ENCODE measurements around the gene PRTG.

DNA sequence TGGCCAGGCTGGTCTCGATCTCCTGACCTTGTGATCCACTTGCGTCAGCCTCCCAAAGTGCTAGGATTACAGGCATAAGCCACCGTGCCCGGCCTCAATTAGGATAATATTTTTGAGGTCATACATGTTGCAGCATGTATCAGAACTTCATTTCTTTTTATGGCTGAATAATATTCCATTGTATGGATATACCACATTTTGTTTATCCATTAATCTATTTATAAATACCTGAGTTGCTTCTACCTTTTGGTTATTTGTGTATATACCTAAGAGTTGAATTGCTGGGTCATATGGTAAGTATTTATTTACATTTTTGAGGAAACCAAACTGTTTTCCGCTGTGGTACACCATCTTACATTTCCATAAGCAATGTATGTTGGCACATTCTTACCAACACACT lies 136.7 kb downstream of the PRTG start:
- TF ChIP-seq RAD21 (IDR thresholded peaks at IDR 0.05; ENCODE audit: low read length) (no peak), FOXJ3 (CRISPR knock-in tag; IDR thresholded peaks at IDR 0.05) (no peak), POLR2AphosphoS5 (IDR thresholded peaks at IDR 0.05; ENCODE audit: low read depth, low read length) (no peak), RCOR1 (IDR thresholded peaks at IDR 0.05; ENCODE audit: low read length) (no peak), YY1 (IDR thresholded peaks at IDR 0.05; ENCODE audit: low read depth) (no peak), RFX5 (IDR thresholded peaks at IDR 0.05; ENCODE audit: low read length) (no peak), SMC3 (IDR thresholded peaks at IDR 0.05; ENCODE audit: low read depth, low read length) (no peak)
- TF ChIP-seq, protein P1, sequence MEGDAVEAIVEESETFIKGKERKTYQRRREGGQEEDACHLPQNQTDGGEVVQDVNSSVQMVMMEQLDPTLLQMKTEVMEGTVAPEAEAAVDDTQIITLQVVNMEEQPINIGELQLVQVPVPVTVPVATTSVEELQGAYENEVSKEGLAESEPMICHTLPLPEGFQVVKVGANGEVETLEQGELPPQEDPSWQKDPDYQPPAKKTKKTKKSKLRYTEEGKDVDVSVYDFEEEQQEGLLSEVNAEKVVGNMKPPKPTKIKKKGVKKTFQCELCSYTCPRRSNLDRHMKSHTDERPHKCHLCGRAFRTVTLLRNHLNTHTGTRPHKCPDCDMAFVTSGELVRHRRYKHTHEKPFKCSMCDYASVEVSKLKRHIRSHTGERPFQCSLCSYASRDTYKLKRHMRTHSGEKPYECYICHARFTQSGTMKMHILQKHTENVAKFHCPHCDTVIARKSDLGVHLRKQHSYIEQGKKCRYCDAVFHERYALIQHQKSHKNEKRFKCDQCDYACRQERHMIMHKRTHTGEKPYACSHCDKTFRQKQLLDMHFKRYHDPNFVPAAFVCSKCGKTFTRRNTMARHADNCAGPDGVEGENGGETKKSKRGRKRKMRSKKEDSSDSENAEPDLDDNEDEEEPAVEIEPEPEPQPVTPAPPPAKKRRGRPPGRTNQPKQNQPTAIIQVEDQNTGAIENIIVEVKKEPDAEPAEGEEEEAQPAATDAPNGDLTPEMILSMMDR (IDR thresholded peaks at IDR 0.05) = no peak
- TF ChIP-seq, protein P2, sequence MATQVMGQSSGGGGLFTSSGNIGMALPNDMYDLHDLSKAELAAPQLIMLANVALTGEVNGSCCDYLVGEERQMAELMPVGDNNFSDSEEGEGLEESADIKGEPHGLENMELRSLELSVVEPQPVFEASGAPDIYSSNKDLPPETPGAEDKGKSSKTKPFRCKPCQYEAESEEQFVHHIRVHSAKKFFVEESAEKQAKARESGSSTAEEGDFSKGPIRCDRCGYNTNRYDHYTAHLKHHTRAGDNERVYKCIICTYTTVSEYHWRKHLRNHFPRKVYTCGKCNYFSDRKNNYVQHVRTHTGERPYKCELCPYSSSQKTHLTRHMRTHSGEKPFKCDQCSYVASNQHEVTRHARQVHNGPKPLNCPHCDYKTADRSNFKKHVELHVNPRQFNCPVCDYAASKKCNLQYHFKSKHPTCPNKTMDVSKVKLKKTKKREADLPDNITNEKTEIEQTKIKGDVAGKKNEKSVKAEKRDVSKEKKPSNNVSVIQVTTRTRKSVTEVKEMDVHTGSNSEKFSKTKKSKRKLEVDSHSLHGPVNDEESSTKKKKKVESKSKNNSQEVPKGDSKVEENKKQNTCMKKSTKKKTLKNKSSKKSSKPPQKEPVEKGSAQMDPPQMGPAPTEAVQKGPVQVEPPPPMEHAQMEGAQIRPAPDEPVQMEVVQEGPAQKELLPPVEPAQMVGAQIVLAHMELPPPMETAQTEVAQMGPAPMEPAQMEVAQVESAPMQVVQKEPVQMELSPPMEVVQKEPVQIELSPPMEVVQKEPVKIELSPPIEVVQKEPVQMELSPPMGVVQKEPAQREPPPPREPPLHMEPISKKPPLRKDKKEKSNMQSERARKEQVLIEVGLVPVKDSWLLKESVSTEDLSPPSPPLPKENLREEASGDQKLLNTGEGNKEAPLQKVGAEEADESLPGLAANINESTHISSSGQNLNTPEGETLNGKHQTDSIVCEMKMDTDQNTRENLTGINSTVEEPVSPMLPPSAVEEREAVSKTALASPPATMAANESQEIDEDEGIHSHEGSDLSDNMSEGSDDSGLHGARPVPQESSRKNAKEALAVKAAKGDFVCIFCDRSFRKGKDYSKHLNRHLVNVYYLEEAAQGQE (IDR thresholded peaks at IDR 0.05; ENCODE audit: low read depth, low read length) = no peak

Measured in SK-N-SH (cell line).